ENCODE results near the gene IMP3.

Gene IMP3

GRCh38 chr15:75616766-75617165 is 23.3 kb downstream of the IMP3 start:
- no peak for DNase-seq

DNA sequence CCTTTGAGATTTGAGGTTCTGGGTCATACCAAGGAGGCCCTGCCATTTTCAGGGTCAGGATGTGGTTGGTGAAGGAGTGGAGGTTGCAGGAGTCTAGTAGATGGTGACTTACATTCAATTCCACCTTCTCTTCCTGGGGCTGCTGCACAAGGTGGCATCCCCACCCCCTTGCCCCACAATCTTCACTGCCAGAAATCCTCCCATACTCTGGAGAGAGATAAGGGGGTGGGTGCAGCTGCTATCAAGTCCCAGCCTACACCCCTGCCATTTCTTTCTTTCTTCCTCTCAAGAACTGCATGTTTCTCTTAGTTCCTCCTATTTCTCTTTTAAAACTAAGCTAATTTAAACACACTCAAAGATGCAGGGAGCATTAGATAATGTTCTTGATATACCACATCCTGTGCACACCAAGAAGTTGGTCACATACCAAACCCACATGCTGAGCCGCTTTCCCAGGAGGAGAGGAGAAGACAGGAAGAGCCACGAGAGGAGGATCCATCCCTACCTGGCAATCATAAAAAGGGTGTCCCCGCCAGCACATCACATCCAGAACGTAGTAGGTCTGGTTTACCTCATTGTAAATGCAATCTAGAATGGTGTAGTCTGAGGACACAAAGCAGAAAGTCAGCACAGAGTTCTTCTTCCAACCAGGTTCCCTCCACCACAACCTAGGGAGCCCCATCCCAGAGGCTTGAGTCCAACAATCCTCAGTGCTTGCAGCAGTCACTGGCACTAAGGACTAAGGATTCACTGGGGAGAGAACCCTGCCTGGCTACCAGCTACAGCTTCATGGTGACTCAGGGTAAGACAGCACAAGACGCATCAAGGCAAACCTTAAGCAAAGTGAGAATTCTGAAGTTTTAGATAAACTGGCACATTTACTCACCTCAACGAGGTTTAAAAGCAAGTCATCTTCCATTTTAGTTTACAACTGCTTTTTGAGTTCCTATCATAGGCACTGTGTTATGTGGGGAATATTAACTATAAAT is 33.0 kb downstream of the IMP3 start:
- DNase-seq: no peak

DNA sequence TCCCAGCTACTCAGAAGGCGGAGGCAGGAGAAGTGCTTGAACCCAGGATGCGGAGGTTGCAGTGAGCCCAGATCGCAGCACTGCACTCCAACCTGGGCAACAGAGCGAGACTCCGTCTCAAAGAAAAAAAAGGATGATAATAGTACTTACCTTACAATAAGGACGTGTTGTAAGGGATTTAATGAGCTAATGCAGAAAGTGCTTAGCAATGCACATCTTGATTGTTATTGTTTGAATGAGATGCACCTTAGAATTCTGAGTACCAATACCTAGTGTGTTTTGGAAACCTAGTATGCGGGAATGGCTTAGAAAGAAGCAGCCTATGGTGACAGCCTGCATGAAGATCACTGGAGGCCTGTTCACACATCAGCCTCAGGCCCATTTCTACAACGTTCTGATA is 34.0 kb downstream of the IMP3 start:
- no peak for DNase-seq

DNA sequence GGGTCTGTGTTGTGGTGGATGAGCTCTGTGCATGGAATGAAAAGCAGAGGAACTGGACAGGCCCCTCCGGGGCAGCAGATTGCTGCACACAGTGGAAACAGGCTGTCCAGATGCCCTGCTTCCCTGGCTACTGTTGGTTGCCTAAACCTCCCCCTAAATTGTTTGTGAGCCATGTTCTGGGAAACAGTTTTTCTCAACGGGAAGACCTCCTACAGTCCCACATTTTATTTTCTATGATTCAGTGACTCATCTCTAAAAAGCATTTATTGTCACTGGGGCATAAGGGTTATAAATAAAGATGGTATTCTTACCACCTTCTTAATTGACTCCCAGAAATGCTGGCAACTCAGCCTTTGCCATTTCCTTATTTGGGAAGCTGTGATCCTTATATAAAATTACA is 40.6 kb downstream of the IMP3 start:
- DNase-seq: no peak

DNA sequence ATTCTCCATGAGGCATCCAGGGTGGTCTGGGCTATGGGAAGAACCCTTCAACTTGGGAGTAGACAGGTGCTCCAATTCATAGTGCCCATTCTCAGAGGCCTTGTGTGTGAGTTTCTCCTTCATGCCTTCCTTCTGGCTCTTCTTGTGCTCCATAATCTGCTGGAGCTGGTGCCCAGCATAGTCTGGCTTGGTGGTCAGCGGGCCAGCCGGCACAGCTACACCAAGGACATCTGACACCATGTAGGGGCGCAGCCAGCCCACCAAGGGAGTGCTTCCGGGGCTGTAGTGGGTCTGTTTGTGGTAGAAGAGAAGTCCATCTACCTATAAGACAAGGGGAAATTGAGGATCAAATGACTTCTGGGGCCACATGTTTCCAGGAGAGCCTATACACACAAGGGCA is 41.7 kb downstream of the IMP3 start:
- no peak for DNase-seq

GRCh38 chr15:75597667-75598341 is 42.2 kb downstream of the IMP3 start:
- DNase-seq: no peak

- no peak for DNase-seq
These were observed 43.2 kb downstream of the IMP3 start for GRCh38 chr15:75596703-75597345.

- no peak for DNase-seq
These were observed 45.7 kb downstream of the IMP3 start for GRCh38 chr15:75594276-75594675.

GRCh38 chr15:75591655-75592364 is 48.2 kb downstream of the IMP3 start:
- no peak for DNase-seq

- DNase-seq: no peak
These were observed 49.8 kb downstream of the IMP3 start for GRCh38 chr15:75590239-75590638.
